Neural progenitor cell (in vitro differentiated cells): ENCODE measurements around the gene RBL2.

ENCODE experiments used
- EZH2 ChIP-seq: fragments of 200-600 bp; sonication (generic); IDR thresholded peaks from 2 replicates; pipeline ENCODE4 v1.6.1; 2017; ENCODE audit warnings: antibody characterized with exemption, mild to moderate bottlenecking, moderate library complexity
- EZH2phosphoT487 ChIP-seq: fragments of 200-600 bp; sonication (generic); IDR thresholded peaks from 2 replicates; pipeline ENCODE4 v1.6.1; 2017; ENCODE audit warnings: antibody characterized with exemption
- TF ChIP-seq, protein P1 (sequence below): fragments of 200-600 bp; sonication (generic); IDR thresholded peaks from 2 replicates; pipeline ENCODE4 v1.5.1; 2017; ENCODE audit warnings: antibody characterized with exemption, mild to moderate bottlenecking

DNA sequence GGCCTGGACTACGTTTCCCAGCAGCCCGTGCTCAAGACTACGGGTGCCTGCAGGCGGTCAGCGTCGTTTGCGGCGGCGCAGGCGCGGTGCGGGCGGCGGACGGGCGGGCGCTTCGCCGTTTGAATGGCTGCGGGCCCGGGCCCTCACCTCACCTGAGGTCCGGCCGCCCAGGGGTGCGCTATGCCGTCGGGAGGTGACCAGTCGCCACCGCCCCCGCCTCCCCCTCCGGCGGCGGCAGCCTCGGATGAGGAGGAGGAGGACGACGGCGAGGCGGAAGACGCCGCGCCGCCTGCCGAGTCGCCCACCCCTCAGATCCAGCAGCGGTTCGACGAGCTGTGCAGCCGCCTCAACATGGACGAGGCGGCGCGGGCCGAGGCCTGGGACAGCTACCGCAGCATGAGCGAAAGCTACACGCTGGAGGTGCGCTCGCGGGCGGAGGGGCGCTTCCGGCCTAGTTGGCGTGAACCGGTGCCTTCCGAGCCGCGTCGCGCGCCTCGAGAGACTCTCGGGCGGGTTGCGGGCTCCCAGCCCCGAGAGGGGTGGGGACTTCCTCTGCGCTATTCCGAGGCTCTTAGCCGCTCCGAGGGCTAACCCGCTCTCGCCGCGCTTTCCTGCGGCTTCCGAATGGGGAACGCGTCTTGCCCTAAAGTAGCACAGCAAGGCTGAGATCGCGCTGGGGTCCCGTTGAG is at the start of gene RBL2:
- TF ChIP-seq, protein P1, sequence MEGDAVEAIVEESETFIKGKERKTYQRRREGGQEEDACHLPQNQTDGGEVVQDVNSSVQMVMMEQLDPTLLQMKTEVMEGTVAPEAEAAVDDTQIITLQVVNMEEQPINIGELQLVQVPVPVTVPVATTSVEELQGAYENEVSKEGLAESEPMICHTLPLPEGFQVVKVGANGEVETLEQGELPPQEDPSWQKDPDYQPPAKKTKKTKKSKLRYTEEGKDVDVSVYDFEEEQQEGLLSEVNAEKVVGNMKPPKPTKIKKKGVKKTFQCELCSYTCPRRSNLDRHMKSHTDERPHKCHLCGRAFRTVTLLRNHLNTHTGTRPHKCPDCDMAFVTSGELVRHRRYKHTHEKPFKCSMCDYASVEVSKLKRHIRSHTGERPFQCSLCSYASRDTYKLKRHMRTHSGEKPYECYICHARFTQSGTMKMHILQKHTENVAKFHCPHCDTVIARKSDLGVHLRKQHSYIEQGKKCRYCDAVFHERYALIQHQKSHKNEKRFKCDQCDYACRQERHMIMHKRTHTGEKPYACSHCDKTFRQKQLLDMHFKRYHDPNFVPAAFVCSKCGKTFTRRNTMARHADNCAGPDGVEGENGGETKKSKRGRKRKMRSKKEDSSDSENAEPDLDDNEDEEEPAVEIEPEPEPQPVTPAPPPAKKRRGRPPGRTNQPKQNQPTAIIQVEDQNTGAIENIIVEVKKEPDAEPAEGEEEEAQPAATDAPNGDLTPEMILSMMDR: no peak
- TF ChIP-seq EZH2 (no peak), EZH2phosphoT487 (no peak)
